Type B pancreatic cell (in vitro differentiated cells): ENCODE data around the gene SURF2. TPM values are rescaled to one million over a fixed set of nuclear protein-coding genes. Genes with fewer than 3 reads are reported as not detected.

Experiments used
- DNase-seq: peaks from one replicate; pipeline ENCODE4 v3.0.0; 2021; ENCODE audit warnings: mixed read lengths; ENCODE audit not compliant: unreplicated experiment; ENCODE audit errors: extremely low spot score
- H3K27ac Mint-ChIP-seq: 2 replicates; pipeline ENCODE4 v1.8.0; 2021; ENCODE audit warnings: mild to moderate bottlenecking, mixed read lengths
- H3K27me3 Mint-ChIP-seq: 2 replicates; pipeline ENCODE4 v1.8.0; 2021; ENCODE audit warnings: mixed read lengths
- H3K36me3 Mint-ChIP-seq: 2 replicates; pipeline ENCODE4 v1.8.0; 2021; ENCODE audit warnings: mixed read lengths
- H3K4me1 Mint-ChIP-seq: one replicate; pipeline ENCODE4 v1.8.0; 2021; ENCODE audit warnings: mixed read lengths; ENCODE audit not compliant: unreplicated experiment
- H3K4me3 Mint-ChIP-seq: 2 replicates; pipeline ENCODE4 v1.8.0; 2021; ENCODE audit warnings: mild to moderate bottlenecking, mixed read lengths
- H3K9me3 Mint-ChIP-seq: 2 replicates; pipeline ENCODE4 v1.8.0; 2021; ENCODE audit warnings: mixed read lengths
- CTCF ChIP-seq: fragments of 200-600 bp; sonication (generic); conservative IDR thresholded peaks from 2 replicates; pipeline ENCODE4 v1.5.0; 2021; ENCODE audit warnings: antibody characterized with exemption, mild to moderate bottlenecking
- total RNA-seq: library from RNA; stranded (reverse); gene quantifications from 2 replicates; pipeline ENCODE4 v1.2.1, GENCODE V29; 2021; ENCODE audit warnings: low replicate concordance

SURF2 gene
- total RNA-seq, 1 donor from 2014 or later = 23.5 TPM

GRCh38 chr9:133340916-133341315 is 15.4 kb upstream of the SURF2 start:
- TF ChIP-seq CTCF = no peak
- no peaks in the 10 kb centered on the region for H3K27me3 Mint-ChIP-seq
- H3K36me3 Mint-ChIP-seq = peaks cover 5% of the 10 kb centered on the region
- no peaks in the 10 kb centered on the region for H3K4me1 Mint-ChIP-seq
- no peaks in the 10 kb centered on the region for H3K9me3 Mint-ChIP-seq
- no peak overlapping the region for H3K4me3 Mint-ChIP-seq
- DNase-seq = no peak
- no peak overlapping the region for H3K27ac Mint-ChIP-seq

DNA sequence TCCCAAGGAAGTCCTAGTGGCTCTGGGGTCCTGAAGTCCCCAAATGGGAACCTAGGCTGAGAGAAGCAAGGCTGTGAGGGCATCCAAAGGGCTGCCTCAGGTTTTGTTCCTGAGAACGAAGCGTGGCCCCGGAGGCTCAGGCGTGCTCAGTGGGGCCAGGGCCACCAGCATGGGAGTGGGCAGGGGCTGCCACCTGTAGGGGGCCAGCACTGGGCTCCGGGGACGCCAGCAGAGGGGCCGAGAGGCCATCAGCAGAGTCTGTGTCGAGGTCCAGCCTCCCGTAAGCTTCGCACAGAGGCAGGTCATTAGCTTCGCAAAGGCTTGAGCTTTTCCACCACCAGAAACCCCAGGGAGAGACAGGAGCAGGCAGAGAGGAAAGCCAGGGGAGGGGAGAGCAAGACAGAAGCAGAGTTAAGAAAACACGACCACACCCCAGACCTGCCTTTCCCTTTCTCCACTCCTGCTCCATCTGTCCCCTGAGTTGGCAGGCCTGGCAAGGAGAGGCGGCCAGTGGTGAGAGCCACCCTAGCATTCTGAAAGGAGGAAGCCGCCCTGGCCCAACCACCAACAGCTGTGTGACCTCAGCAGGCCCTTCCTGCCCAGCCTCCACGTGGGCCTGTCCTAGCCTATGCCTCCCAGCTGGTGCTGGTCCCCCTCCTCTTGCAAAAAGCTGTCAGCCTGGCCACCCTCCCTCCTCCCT is 14.8 kb upstream of the SURF2 start:
- Mint-ChIP-seq H3K36me3 (peaks cover 5% of the 10 kb centered on the region), H3K9me3 (no peaks in the 10 kb centered on the region), H3K4me1 (peaks cover 4% of the 10 kb centered on the region), H3K27ac (no peak overlapping the region), H3K27me3 (no peaks in the 10 kb centered on the region), H3K4me3 (no peak overlapping the region)
- no peak for TF ChIP-seq CTCF
- no peak for DNase-seq

DNA sequence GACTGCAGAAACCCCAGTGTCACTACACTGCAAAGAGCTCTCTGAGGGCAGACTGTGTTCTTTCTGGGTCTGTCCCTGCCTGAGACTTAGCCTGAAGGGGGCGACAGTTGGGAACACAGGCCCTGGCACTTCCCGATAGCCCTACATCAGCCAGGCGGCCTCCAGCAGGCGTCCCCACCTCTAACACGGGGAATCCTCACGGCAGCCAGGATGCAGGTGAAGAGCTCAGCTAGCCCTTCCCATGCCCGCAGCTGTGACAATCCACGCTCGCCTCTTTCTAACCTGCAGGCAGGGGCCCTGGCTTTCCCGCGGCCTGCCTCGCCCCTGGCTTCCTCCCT is 14.3 kb upstream of the SURF2 start:
- Mint-ChIP-seq H3K36me3 (peaks cover 8% of the 10 kb centered on the region), H3K4me3 (no peak overlapping the region), H3K9me3 (no peaks in the 10 kb centered on the region), H3K27ac (no peak overlapping the region), H3K4me1 (peaks cover 9% of the 10 kb centered on the region), H3K27me3 (no peaks in the 10 kb centered on the region)
- no peak for DNase-seq
- peak; percentile 30 for TF ChIP-seq CTCF

- no peak overlapping the region for H3K27ac Mint-ChIP-seq
- no peak overlapping the region for H3K4me3 Mint-ChIP-seq
- no peaks in the 10 kb centered on the region for H3K9me3 Mint-ChIP-seq
- no peak for TF ChIP-seq CTCF
- H3K36me3 Mint-ChIP-seq = peaks cover 9% of the 10 kb centered on the region
- no peak for DNase-seq
- H3K4me1 Mint-ChIP-seq = peaks cover 11% of the 10 kb centered on the region
- H3K27me3 Mint-ChIP-seq = no peaks in the 10 kb centered on the region
These were observed 13.8 kb upstream of the SURF2 start for GRCh38 chr9:133342570-133342969.

GRCh38 chr9:133344071-133344470 is 12.3 kb upstream of the SURF2 start:
- H3K36me3 Mint-ChIP-seq = peaks cover 16% of the 10 kb centered on the region
- no peak for DNase-seq
- no peak overlapping the region for H3K27ac Mint-ChIP-seq
- peaks cover 15% of the 10 kb centered on the region for H3K4me1 Mint-ChIP-seq
- no peak for TF ChIP-seq CTCF
- no peak overlapping the region for H3K4me3 Mint-ChIP-seq
- no peaks in the 10 kb centered on the region for H3K9me3 Mint-ChIP-seq
- H3K27me3 Mint-ChIP-seq = no peaks in the 10 kb centered on the region

- DNase-seq = no peak
- H3K27ac Mint-ChIP-seq = no peak overlapping the region
- H3K27me3 Mint-ChIP-seq = no peaks in the 10 kb centered on the region
- no peaks in the 10 kb centered on the region for H3K9me3 Mint-ChIP-seq
- peaks cover 22% of the 10 kb centered on the region for H3K4me1 Mint-ChIP-seq
- no peak overlapping the region for H3K4me3 Mint-ChIP-seq
- TF ChIP-seq CTCF = no peak
- peaks cover 23% of the 10 kb centered on the region for H3K36me3 Mint-ChIP-seq
These were observed 11.4 kb upstream of the SURF2 start for GRCh38 chr9:133344979-133345378.
